HEK293 (cell line): ENCODE data around the gene TEAD1.

Experiments
- CTCF ChIA-PET: fragments of 350-600 bp; formaldehyde crosslinking; extraction: SDS; loops from one replicate; lab custom pipeline; 2021; ENCODE audit warnings: antibody characterized with exemption; lab: Yijun Ruan, JAX
- POLR2A ChIA-PET: fragments of 300-600 bp; formaldehyde crosslinking; extraction: SDS; loops from one replicate; lab custom pipeline; 2020; ENCODE audit warnings: antibody characterized with exemption, inconsistent platforms; lab: Yijun Ruan, JAX
- H3K27ac ChIP-seq: fragments of 200-500 bp; sonication (Bioruptor generic); 2 replicates; pipeline ENCODE4 v1.5.1; 2014; ENCODE audit warnings: low read depth, low read length, control low read depth, inconsistent platforms; ENCODE audit errors: extremely low read depth
- H3K36me3 ChIP-seq, 2 experiments: fragments of 200-500 bp in 1 of 2; sonication (Bioruptor generic) in 1 of 2; 1 replicate in 1 of 2; 2 replicates in 1 of 2; pipeline ENCODE4 v1.5.1; 2014 to 2017; ENCODE audit warnings: inconsistent platforms in 2 of 2, low read length in 2 of 2; ENCODE audit not compliant: control insufficient read depth in 2 of 2, insufficient read depth in 1 of 2
- H3K4me1 ChIP-seq: fragments of 200-500 bp; sonication (Bioruptor generic); 2 replicates; pipeline ENCODE4 v1.5.1; 2014; ENCODE audit warnings: mild to moderate bottlenecking, low read length, inconsistent platforms; ENCODE audit not compliant: control insufficient read depth, insufficient read depth
- H3K4me3 ChIP-seq: 2 replicates; pipeline ENCODE4 v1.5.1; 2011; ENCODE audit warnings: low read depth, mild to moderate bottlenecking, control low read depth, low read length, moderate library complexity
- H3K9me3 ChIP-seq: fragments of 200-500 bp; sonication (Bioruptor generic); 2 replicates; pipeline ENCODE4 v1.5.1; 2014; ENCODE audit warnings: low read depth, low read length, inconsistent platforms; ENCODE audit not compliant: control insufficient read depth, insufficient read depth
- KLF10 ChIP-seq: fragments of 450-650 bp; IDR thresholded peaks from 2 replicates; pipeline ENCODE4 v1.5.1; 2018; ENCODE audit warnings: missing biosample characterization, mild to moderate bottlenecking, missing genetic modification characterization
- SALL2 ChIP-seq: fragments of 450-650 bp; formaldehyde crosslinking; IDR thresholded peaks from 2 replicates; pipeline ENCODE4 v1.5.0; 2017; ENCODE audit warnings: missing biosample characterization, mild to moderate bottlenecking, missing genetic modification characterization, borderline replicate concordance
- SETDB1 ChIP-seq: IDR thresholded peaks from one replicate; pipeline ENCODE4 v1.6.1; 2017; ENCODE audit warnings: mild to moderate bottlenecking, low read length, moderate library complexity, mixed read lengths; ENCODE audit not compliant: insufficient read length
- SP7 ChIP-seq: fragments of 450-650 bp; formaldehyde crosslinking; IDR thresholded peaks from 2 replicates; pipeline ENCODE4 v1.5.1; 2016; ENCODE audit warnings: missing biosample characterization, missing genetic modification characterization
- ZFHX2 ChIP-seq: fragments of 450-650 bp; formaldehyde crosslinking; conservative IDR thresholded peaks from 2 replicates; pipeline ENCODE4 v1.5.1; 2016; ENCODE audit warnings: missing biosample characterization, missing genetic modification characterization
- ZNF132 ChIP-seq: fragments of 450-650 bp; formaldehyde crosslinking; IDR thresholded peaks from 2 replicates; pipeline ENCODE4 v1.5.1; 2017; ENCODE audit warnings: missing biosample characterization, missing genetic modification characterization, borderline replicate concordance
- ZNF157 ChIP-seq: fragments of 450-650 bp; formaldehyde crosslinking; IDR thresholded peaks from 2 replicates; pipeline ENCODE4 v1.5.1; 2016; ENCODE audit warnings: missing biosample characterization, missing genetic modification characterization
- ZNF16 ChIP-seq: fragments of 450-650 bp; formaldehyde crosslinking; IDR thresholded peaks from 2 replicates; pipeline ENCODE4 v1.5.1; 2016; ENCODE audit warnings: low read depth, missing biosample characterization, missing genetic modification characterization
- ZNF19 ChIP-seq: fragments of 450-650 bp; formaldehyde crosslinking; IDR thresholded peaks from 2 replicates; pipeline ENCODE4; 2016; ENCODE audit warnings: missing biosample characterization, missing genetic modification characterization, low read depth
- ZNF23 ChIP-seq: fragments of 450-650 bp; formaldehyde crosslinking; IDR thresholded peaks from 2 replicates; pipeline ENCODE4 v1.5.1; 2016; ENCODE audit warnings: missing biosample characterization, missing genetic modification characterization, borderline replicate concordance
- ZNF266 ChIP-seq: fragments of 450-650 bp; formaldehyde crosslinking; IDR thresholded peaks from 2 replicates; pipeline ENCODE4 v1.5.1; 2016; ENCODE audit warnings: missing biosample characterization, missing genetic modification characterization, low read depth
- ZNF473 ChIP-seq: fragments of 450-650 bp; formaldehyde crosslinking; IDR thresholded peaks from 2 replicates; pipeline ENCODE4 v1.5.1; 2017; ENCODE audit warnings: missing biosample characterization, missing genetic modification characterization
- ZNF501 ChIP-seq: fragments of 450-650 bp; formaldehyde crosslinking; IDR thresholded peaks from 2 replicates; pipeline ENCODE4 v1.5.1; 2016; ENCODE audit warnings: missing biosample characterization, missing genetic modification characterization
- ZNF585B ChIP-seq: fragments of 450-650 bp; formaldehyde crosslinking; IDR thresholded peaks from 2 replicates; pipeline ENCODE4 v1.5.1; 2016; ENCODE audit warnings: missing biosample characterization, missing genetic modification characterization
- ZNF626 ChIP-seq: fragments of 450-650 bp; sonication (Bioruptor Pico); formaldehyde crosslinking; IDR thresholded peaks from 2 replicates; pipeline ENCODE4 v1.5.1; 2018; ENCODE audit warnings: missing biosample characterization, missing genetic modification characterization, inconsistent platforms
- ZNF670 ChIP-seq: fragments of 450-650 bp; formaldehyde crosslinking; IDR thresholded peaks from 2 replicates; pipeline ENCODE4 v1.5.1; 2016; ENCODE audit warnings: missing biosample characterization, missing genetic modification characterization, low read depth
- ZSCAN30 ChIP-seq: fragments of 450-650 bp; IDR thresholded peaks from 2 replicates; pipeline ENCODE4 v1.5.1; 2018; ENCODE audit warnings: missing biosample characterization, mild to moderate bottlenecking, missing genetic modification characterization, moderate library complexity
- TF ChIP-seq, protein P1 (sequence below): fragments of 450-650 bp; formaldehyde crosslinking; IDR thresholded peaks from 2 replicates; pipeline ENCODE4 v1.5.0; 2017; ENCODE audit warnings: missing biosample characterization, missing genetic modification characterization, borderline replicate concordance
- TF ChIP-seq, protein P2 (sequence below): fragments of 450-650 bp; IDR thresholded peaks from 2 replicates; pipeline ENCODE4 v1.5.1; 2018; ENCODE audit warnings: missing biosample characterization, missing genetic modification characterization
- TF ChIP-seq, protein P3 (sequence below): fragments of 450-650 bp; formaldehyde crosslinking; IDR thresholded peaks from 2 replicates; pipeline ENCODE4 v1.5.1; 2016; ENCODE audit warnings: missing biosample characterization, missing genetic modification characterization
- TF ChIP-seq, protein P4 (sequence below): fragments of 450-650 bp; formaldehyde crosslinking; IDR thresholded peaks from 2 replicates; pipeline ENCODE4 v1.5.1; 2016; ENCODE audit warnings: missing biosample characterization, missing genetic modification characterization
- TF ChIP-seq, protein P5 (sequence below): fragments of 450-650 bp; formaldehyde crosslinking; IDR thresholded peaks from 2 replicates; pipeline ENCODE4 v1.5.1; 2017; ENCODE audit warnings: missing biosample characterization, missing genetic modification characterization

Gene TEAD1

DNA sequence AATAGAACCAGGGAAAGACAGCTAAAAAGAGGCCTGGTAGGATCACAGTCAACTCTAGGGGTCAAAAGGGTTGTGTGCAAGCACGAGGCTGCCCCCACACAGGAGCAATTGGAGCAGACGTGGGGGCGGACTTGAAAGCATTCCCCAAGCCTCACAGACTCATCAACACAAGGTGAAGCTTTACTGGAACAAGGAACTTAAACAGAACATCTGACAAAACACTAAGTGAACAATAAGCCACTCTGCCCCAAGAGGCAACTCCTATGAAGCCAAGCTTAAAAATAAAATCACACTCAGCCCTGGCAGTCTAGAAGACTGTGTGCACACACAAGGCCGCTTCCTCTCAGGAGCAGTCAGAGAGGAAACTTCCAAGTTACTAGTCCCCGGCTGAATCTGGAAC, 32.2 kb upstream of the TEAD1 start (continued):
- TF ChIP-seq, protein P1, sequence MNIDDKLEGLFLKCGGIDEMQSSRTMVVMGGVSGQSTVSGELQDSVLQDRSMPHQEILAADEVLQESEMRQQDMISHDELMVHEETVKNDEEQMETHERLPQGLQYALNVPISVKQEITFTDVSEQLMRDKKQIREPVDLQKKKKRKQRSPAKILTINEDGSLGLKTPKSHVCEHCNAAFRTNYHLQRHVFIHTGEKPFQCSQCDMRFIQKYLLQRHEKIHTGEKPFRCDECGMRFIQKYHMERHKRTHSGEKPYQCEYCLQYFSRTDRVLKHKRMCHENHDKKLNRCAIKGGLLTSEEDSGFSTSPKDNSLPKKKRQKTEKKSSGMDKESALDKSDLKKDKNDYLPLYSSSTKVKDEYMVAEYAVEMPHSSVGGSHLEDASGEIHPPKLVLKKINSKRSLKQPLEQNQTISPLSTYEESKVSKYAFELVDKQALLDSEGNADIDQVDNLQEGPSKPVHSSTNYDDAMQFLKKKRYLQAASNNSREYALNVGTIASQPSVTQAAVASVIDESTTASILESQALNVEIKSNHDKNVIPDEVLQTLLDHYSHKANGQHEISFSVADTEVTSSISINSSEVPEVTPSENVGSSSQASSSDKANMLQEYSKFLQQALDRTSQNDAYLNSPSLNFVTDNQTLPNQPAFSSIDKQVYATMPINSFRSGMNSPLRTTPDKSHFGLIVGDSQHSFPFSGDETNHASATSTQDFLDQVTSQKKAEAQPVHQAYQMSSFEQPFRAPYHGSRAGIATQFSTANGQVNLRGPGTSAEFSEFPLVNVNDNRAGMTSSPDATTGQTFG (tag by site-specific recombination): no peak
- peak; percentile 65 for TF ChIP-seq ZFHX2 (tag by site-specific recombination)
- TF ChIP-seq, protein P2, sequence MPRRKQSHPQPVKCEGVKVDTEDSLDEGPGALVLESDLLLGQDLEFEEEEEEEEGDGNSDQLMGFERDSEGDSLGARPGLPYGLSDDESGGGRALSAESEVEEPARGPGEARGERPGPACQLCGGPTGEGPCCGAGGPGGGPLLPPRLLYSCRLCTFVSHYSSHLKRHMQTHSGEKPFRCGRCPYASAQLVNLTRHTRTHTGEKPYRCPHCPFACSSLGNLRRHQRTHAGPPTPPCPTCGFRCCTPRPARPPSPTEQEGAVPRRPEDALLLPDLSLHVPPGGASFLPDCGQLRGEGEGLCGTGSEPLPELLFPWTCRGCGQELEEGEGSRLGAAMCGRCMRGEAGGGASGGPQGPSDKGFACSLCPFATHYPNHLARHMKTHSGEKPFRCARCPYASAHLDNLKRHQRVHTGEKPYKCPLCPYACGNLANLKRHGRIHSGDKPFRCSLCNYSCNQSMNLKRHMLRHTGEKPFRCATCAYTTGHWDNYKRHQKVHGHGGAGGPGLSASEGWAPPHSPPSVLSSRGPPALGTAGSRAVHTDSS: no peak
- TF ChIP-seq ZNF266: no peak
- TF ChIP-seq ZNF501 (tag by site-specific recombination): no peak

DNA sequence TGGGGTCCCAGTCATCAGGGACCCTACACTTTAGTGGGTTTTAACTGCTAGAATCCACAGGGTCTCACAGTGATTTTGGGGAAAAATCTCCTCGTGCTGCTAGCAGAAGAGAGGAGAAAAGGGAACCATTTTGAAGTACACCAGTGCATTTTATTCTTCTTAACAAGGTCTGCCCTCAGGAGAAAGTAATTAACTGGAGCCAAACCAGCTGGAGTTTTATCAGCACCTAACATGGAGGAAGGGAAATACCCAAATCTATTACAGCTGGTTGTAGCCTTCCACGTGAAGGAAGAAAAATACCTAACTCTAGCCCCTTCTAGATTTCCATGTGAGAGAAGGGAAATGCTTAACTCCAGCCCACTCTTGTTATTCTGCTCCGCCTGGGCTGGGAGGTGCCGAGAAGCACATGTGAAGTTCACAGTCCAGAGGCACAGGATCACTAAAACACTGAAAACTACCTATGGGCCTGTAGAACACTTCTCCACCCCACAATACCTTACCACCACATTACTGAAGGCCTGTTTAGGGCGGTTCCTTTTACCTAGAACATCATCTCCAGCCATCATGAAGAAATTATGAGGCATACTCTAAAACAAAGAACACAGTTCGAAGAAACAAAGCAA, 31.3 kb upstream of the TEAD1 start:
- Histone ChIP-seq H3K4me3 (no peak overlapping the region), H3K36me3 (no peaks in the 10 kb centered on the region), H3K4me1 (no peaks in the 10 kb centered on the region), H3K9me3 (no peaks in the 10 kb centered on the region), H3K27ac (no peak overlapping the region)
- TF ChIP-seq ZNF670 (tag by site-specific recombination) (no peak), ZNF16 (tag by site-specific recombination) (no peak), ZNF132 (tag by site-specific recombination) (no peak), ZNF19 (tag by site-specific recombination) (no peak), SALL2 (tag by site-specific recombination) (no peak), ZNF585B (no peak), ZNF626 (tag by site-specific recombination) (no peak), SP7 (no peak), ZNF473 (tag by site-specific recombination) (no peak), ZSCAN30 (tag by site-specific recombination) (no peak), ZNF157 (tag by site-specific recombination) (no peak)
- TF ChIP-seq, protein P3, sequence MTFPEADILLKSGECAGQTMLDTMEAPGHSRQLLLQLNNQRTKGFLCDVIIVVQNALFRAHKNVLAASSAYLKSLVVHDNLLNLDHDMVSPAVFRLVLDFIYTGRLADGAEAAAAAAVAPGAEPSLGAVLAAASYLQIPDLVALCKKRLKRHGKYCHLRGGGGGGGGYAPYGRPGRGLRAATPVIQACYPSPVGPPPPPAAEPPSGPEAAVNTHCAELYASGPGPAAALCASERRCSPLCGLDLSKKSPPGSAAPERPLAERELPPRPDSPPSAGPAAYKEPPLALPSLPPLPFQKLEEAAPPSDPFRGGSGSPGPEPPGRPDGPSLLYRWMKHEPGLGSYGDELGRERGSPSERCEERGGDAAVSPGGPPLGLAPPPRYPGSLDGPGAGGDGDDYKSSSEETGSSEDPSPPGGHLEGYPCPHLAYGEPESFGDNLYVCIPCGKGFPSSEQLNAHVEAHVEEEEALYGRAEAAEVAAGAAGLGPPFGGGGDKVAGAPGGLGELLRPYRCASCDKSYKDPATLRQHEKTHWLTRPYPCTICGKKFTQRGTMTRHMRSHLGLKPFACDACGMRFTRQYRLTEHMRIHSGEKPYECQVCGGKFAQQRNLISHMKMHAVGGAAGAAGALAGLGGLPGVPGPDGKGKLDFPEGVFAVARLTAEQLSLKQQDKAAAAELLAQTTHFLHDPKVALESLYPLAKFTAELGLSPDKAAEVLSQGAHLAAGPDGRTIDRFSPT (tag by site-specific recombination): no peak
- ChIA-PET CTCF (interaction anchor here (1.1 kb wide), 1 partner anchor 321 kb away, joined by 4 read pairs; no protein-coding TSS in a partner anchor), POLR2A (no interaction called here)

DNA sequence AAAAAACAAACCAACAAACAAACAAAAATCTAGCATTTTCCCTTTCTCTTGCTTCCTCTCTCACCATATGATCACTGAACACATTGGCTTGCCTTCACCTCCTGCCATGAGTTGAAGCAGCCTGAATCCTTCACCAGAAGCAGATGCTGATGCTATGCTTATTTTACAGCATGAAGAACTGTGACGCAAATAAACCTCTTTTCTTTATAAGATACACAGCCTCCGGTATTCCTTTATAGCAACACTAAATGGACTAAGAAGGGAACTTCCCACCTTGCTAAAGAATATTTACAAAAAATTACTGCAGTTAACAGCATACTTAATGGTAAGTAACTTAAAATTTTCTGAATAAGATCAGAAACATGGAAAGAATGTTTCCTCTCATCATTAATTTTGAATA, 27.7 kb upstream of the TEAD1 start:
- TF ChIP-seq, protein P4, sequence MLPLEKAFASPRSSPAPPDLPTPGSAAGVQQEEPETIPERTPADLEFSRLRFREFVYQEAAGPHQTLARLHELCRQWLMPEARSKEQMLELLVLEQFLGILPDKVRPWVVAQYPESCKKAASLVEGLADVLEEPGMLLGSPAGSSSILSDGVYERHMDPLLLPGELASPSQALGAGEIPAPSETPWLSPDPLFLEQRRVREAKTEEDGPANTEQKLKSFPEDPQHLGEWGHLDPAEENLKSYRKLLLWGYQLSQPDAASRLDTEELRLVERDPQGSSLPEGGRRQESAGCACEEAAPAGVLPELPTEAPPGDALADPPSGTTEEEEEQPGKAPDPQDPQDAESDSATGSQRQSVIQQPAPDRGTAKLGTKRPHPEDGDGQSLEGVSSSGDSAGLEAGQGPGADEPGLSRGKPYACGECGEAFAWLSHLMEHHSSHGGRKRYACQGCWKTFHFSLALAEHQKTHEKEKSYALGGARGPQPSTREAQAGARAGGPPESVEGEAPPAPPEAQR: no peak
- TF ChIP-seq ZNF23 (no peak), SETDB1 (no peak), KLF10 (tag by site-specific recombination) (no peak)
- TF ChIP-seq, protein P5, sequence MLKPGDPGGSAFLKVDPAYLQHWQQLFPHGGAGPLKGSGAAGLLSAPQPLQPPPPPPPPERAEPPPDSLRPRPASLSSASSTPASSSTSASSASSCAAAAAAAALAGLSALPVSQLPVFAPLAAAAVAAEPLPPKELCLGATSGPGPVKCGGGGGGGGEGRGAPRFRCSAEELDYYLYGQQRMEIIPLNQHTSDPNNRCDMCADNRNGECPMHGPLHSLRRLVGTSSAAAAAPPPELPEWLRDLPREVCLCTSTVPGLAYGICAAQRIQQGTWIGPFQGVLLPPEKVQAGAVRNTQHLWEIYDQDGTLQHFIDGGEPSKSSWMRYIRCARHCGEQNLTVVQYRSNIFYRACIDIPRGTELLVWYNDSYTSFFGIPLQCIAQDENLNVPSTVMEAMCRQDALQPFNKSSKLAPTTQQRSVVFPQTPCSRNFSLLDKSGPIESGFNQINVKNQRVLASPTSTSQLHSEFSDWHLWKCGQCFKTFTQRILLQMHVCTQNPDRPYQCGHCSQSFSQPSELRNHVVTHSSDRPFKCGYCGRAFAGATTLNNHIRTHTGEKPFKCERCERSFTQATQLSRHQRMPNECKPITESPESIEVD: no peak
- POLR2A ChIA-PET: no interaction called here
- no peaks in the 10 kb centered on the region for H3K9me3 ChIP-seq
- CTCF ChIA-PET: no interaction called here
- no peaks in the 10 kb centered on the region for H3K36me3 ChIP-seq
- no peak overlapping the region for H3K4me3 ChIP-seq
- H3K27ac ChIP-seq: no peak overlapping the region
- H3K4me1 ChIP-seq: no peaks in the 10 kb centered on the region
